GM18498 (cell line): ENCODE measurements around the gene TYRP1.

Experiments
- ATAC-seq: cut with Tn5 transposase; IDR thresholded peaks from one replicate; pipeline ENCODE4 v1.9.1; 2021; ENCODE audit warnings: mild to moderate bottlenecking, moderate library complexity; ENCODE audit not compliant: unreplicated experiment

The TYRP1 gene

DNA sequence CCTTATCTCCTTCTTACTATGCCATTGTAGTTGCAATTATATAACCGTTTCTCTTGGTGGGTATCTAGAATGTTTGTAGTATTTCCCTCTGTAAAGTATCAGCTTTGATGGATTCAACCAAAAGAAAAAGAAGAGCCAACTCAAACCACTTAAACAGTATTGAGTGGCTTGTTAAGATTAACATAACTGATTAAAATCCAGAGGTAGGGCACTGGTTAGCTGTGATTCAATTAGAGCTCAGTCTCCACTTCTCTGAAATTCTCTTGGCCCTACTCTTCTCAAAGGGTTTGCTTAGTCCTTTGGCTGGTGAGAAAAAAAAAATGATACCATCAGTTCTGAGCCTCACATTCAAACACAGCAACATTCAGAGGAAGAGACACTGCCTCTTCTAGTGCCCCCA is 37.0 kb downstream of the TYRP1 start:
- ATAC-seq, result no peak

DNA sequence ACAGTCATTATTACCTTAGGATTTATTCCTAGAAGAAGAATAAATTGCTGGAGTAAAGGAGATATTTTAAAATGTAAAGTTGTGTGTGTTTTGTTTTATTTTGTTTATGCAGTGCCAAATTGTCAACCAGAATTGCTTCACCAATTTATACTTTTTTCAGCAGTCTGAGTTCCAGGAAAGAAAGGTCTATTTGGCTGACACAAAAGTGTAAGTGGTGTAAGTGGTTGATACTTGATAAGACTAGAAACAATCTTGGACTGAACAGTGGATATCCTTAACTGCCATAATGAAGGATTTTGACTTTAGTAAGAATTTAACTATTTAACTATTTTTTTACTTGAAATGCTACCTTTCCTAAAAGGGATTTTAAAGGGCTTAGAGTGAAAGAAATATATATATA is 37.7 kb downstream of the TYRP1 start:
- ATAC-seq, result no peak

DNA sequence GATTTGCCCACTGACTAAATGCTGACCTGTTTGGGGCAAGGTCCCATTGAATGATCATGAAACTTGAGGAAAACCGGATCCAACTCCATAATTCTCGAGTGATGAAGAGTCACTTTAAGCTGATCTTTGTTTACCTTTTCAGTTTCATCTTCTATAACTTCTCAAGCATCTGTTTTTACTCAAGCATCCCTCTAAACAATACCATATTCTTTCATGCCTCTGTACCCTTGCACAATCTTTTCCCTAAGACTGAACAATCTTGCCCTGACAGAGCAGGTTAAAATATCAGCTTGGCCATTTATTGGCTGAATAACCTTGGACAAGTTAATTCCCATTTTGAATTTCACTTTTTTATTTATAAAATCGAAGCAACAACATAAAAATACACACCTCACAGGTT is 39.8 kb downstream of the TYRP1 start:
- ATAC-seq, result no peak

DNA sequence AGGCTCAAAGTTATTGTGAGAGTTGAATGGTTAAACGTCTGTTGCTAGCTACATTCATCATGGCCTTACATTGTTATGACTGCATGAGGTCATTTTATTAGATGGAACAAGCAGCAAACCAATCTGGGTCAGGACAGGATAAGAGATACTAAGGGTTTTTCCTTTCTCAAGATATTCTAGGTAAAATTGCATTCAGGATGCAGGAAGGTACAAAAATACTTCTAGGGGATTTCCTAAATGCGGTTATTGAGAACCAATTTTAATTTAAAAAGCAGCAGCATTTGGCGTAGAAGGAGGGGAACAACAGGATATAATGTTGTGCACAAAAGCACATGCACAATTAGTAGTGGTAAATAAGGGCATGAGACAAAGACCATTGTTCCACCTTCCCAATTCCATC is 42.5 kb downstream of the TYRP1 start:
- ATAC-seq, result no peak

DNA sequence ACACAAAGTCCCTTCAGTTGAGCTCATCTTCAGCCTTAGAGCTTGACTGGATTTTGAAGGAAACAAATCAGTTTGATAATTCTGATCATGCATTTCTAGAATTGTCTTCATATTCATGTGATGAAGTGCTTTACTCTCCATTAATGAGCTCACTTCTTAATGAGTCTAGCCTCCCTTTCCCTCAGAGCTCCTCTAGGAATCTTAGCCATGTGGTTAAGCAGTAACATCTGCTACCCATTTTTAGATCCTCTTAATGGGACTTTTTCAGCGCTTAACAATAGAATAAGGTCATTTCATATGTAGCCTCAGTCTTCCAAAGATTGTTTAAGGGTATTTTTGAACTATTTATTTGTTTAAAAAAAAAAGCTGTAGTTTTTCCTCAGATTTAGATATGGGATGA is 44.7 kb downstream of the TYRP1 start:
- no peak for ATAC-seq

DNA sequence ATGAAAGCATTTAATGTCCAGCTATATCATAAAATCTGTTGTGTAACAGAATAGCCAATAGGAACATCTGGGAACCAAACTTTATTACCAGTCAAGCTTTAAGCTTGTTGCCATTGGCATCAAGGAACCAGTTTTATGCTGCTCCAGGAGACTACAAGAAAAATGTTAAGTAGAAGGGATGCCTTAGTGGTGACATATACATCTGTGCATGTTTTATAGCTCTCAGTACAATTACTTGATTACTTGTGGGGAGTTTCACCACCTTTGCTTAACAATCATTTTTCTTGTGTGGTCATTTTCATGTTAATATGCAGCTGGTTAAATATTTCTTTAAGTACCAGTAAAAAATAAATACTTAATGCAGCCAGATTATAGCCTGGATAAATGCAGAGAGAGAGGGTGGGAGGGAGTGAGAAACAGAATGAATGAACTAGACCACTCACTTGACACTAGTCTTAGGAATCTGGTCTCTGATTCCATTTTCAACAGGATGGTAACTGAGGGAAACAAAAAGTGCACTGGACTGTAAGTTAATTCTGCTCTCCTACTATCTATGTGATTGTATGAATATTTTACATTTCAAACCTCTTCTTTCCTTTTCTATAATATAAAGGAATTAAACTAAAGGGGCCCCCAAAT is 45.9 kb downstream of the TYRP1 start:
- no peak for ATAC-seq

DNA sequence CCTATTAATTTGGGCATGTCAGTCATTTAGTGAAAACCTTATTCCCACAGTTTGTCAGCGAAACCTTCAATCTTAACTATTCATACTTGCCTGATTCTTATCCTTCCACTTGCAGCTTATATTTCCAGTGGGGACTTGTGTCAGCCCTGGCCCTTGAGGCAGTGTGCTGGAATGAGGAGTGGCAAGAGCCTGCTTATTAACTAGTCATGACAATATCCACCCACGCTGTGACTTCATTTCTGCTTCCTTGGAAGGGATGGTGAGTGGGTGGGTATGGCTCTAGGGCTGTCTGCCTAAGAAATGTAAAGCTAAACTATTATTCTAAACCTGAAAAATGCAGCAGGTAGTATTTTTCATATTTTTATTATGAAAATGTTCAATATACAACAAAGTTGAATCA is 47.7 kb downstream of the TYRP1 start:
- no peak for ATAC-seq

DNA sequence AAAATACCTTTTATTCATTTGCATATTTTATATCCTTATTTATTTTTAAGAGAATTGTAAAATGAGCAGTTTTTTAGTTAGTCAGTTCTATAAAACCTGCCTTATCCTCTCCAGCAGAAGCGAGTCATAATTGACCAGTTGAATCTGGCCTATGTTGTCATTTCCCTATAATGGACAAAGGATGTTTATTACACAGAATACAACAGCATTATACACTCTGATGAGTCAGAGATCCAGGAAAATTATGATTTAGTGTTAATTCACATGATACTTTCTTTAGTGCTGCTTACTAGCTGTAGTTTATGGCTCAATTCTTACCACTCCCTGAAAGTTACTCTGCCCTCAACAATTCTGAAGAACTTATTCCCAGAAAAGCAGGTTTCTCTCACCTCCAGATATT is 54.8 kb downstream of the TYRP1 start:
- ATAC-seq, result no peak

DNA sequence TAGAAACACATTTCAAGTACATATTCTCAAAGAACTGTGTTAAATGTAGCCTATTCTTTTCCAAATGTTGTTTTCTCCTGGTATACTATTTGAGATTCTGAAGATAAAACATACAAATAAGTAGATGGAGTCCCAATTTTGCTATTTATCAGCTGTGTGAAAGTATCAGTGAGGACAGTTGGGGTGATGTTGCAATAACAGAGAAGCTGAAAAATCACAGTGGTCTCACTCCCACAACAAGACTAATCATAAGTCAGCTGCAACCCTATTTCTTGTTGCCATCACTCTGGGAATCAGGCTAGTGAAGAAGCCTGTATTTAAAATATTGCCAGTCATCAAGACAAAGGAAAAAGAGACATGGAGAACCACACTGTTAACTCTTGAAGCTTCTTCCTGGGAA is 55.8 kb downstream of the TYRP1 start:
- no peak for ATAC-seq

DNA sequence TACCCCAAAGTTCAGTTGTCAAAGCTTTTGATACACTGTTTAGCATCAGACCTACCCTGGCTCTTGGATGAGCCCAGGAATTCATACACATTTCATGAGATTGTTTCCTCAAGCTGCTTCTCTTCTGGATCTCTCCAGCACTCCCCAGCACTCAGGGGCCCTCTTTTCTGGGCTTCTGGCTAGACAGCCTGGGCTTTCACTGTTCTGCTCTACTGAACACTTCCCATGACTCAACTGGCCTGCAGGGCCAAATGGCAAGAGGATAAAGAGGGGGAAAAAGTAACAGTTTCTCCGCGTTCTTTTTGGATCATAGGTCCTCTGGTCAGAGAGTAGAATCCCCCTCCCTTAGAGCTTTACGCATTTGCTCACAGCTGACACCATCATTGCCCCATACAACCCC is 60.7 kb downstream of the TYRP1 start:
- no peak for ATAC-seq

DNA sequence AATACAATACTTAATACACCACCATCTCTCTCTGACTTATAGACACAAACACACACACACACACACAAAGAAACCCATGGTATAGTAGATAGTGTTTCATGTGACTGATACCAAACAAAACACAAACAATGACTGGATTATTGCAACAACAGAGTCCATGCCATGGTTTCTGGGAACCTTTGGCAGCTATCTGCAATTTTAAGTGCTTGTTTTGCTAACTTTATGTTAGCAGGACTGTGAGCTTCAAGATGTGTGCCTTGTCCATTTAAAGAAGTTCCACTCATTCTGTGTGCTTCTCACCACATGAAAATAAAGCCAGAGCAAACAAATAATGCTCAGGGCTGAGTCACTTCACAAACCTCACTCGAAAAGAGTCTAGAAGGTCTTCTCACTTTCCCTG is 66.6 kb downstream of the TYRP1 start:
- no peak for ATAC-seq
